NCI-H524 treated with DMSO at 0.1 percent for 48 hours (cell line): ENCODE measurements around the gene MEF2A.
A peak's percentile ranks its signal among the peaks of the same experiment; 100 is the strongest.

ENCODE experiments used
- DNase-seq: peaks from one replicate; lab custom pipeline; 2025; lab: John Stamatoyannopoulos, UW

The MEF2A gene

GRCh38 chr15:99564221-99565048 lies 1.3 kb upstream of the MEF2A start:
- DNase-seq: peak; percentile 59

GRCh38 chr15:99565049-99565298 lies 810 bp upstream of the MEF2A start:
- DNase-seq: no peak

- no peak for DNase-seq
Measured at GRCh38 chr15:99566157-99566897, 543 bp downstream of the MEF2A start.

- DNase-seq: no peak
Measured at GRCh38 chr15:99568625-99569352, 3.0 kb downstream of the MEF2A start.

- no peak for DNase-seq
Measured at GRCh38 chr15:99571299-99571698, 5.5 kb downstream of the MEF2A start.

- no peak for DNase-seq
Measured at GRCh38 chr15:99574048-99574447, 8.3 kb downstream of the MEF2A start.

- no peak for DNase-seq
Measured at GRCh38 chr15:99574502-99574901, 8.7 kb downstream of the MEF2A start.

GRCh38 chr15:99578809-99579208 lies 13.0 kb downstream of the MEF2A start:
- no peak for DNase-seq

GRCh38 chr15:99580076-99580475 lies 14.3 kb downstream of the MEF2A start:
- no peak for DNase-seq

GRCh38 chr15:99582508-99582960 lies 16.8 kb downstream of the MEF2A start:
- no peak for DNase-seq

GRCh38 chr15:99584081-99584600 lies 18.4 kb downstream of the MEF2A start:
- no peak for DNase-seq

GRCh38 chr15:99586121-99586520 lies 20.3 kb downstream of the MEF2A start:
- DNase-seq: no peak

GRCh38 chr15:99589801-99590200 lies 24.0 kb downstream of the MEF2A start:
- DNase-seq: no peak

- no peak for DNase-seq
Measured at GRCh38 chr15:99590913-99591646, 25.3 kb downstream of the MEF2A start.

- DNase-seq: no peak
Measured at GRCh38 chr15:99592145-99592791, 26.5 kb downstream of the MEF2A start.

- no peak for DNase-seq
Measured at GRCh38 chr15:99593070-99593469, 27.3 kb downstream of the MEF2A start.

GRCh38 chr15:99594916-99595315 lies 29.1 kb downstream of the MEF2A start:
- DNase-seq: no peak

GRCh38 chr15:99598296-99598695 lies 32.5 kb downstream of the MEF2A start:
- DNase-seq: no peak

- no peak for DNase-seq
Measured at GRCh38 chr15:99603828-99604227, 38.0 kb downstream of the MEF2A start.

GRCh38 chr15:99604865-99605264 lies 39.1 kb downstream of the MEF2A start:
- no peak for DNase-seq

- DNase-seq: no peak
Measured at GRCh38 chr15:99605490-99605931, 39.7 kb downstream of the MEF2A start.
